ENCODE results near the gene CD44.

- no peak for TF ChIP-seq CTCF (IDR thresholded peaks at IDR 0.05; ENCODE audit: poor library complexity, severe bottlenecking)
- no peak for TF ChIP-seq POLR2AphosphoS5 (IDR thresholded peaks at IDR 0.05)
- no peak for TF ChIP-seq MXI1 (conservative IDR thresholded peaks at IDR 0.05; ENCODE audit: poor library complexity, severe bottlenecking)
- TF ChIP-seq RAD21 (conservative IDR thresholded peaks at IDR 0.05) = no peak
- no peak for TF ChIP-seq EZH2 (IDR thresholded peaks at IDR 0.05; ENCODE audit: borderline replicate concordance, insufficient read depth, low read length, poor library complexity, severe bottlenecking)
- TF ChIP-seq SMC3 (conservative IDR thresholded peaks at IDR 0.05; ENCODE audit: poor library complexity) = no peak
- TF ChIP-seq TAF1 (IDR thresholded peaks at IDR 0.05; ENCODE audit: low read depth) = no peak
- no peak for TF ChIP-seq EP300 (conservative IDR thresholded peaks at IDR 0.05; ENCODE audit: poor library complexity, severe bottlenecking)
Observed at GRCh38 chr11:35103366-35104208, 35.4 kb upstream of the CD44 start.
